K562 (cell line): ENCODE results near the gene TP73. TPM values are rescaled to one million over a fixed set of nuclear protein-coding genes. Genes with fewer than 3 reads are reported as not detected.

Experiments used
- BCOR ChIP-seq: fragments of 450-650 bp; IDR thresholded peaks from 2 replicates; pipeline ENCODE4 v1.6.1; 2016
- DEAF1 ChIP-seq: fragments of 450-650 bp; formaldehyde crosslinking; IDR thresholded peaks from 2 replicates; pipeline ENCODE4 v1.4.0; 2020; ENCODE audit warnings: mild to moderate bottlenecking, moderate library complexity
- L3MBTL2 ChIP-seq: fragments of 450-650 bp; IDR thresholded peaks from 2 replicates; pipeline ENCODE4 v1.6.1; 2016; ENCODE audit warnings: mild to moderate bottlenecking, moderate library complexity
- MCM3 ChIP-seq: fragments of 450-650 bp; IDR thresholded peaks from 2 replicates; pipeline ENCODE4 v1.6.1; 2016
- NR0B1 ChIP-seq: fragments of 450-650 bp; IDR thresholded peaks from one replicate; pipeline ENCODE4 v1.6.1; 2018; ENCODE audit warnings: mild to moderate bottlenecking, moderate library complexity; ENCODE audit not compliant: partially characterized antibody
- NR2C1 ChIP-seq, 2 experiments: fragments of 450-650 bp; IDR thresholded peaks; 2 replicates each; pipeline ENCODE4 v1.6.1; 2017; ENCODE audit warnings: mild to moderate bottlenecking in 2 of 2, antibody characterized with exemption in 1 of 2, inconsistent platforms in 1 of 2, missing compliant biosample characterization in 1 of 2, missing genetic modification characterization in 1 of 2
- SIN3A ChIP-seq, 2 experiments: fragments of 150-350 bp in 1 of 2; IDR thresholded peaks; 2 replicates each; pipeline ENCODE4 v1.6.1; 2011 to 2016; ENCODE audit warnings: borderline replicate concordance in 2 of 2, low read depth in 2 of 2, low read length in 2 of 2, mild to moderate bottlenecking in 2 of 2, moderate library complexity in 2 of 2; ENCODE audit not compliant: control insufficient read depth in 1 of 2
- TFAM ChIP-seq: fragments of 250-450 bp; sonication (Bioruptor Pico); conservative IDR thresholded peaks from 2 replicates; pipeline ENCODE4 v1.5.0; 2021; ENCODE audit warnings: mild to moderate bottlenecking, moderate library complexity
- ZNF79 ChIP-seq: fragments of 250-450 bp; sonication (Bioruptor Pico); IDR thresholded peaks from 2 replicates; pipeline ENCODE4 v1.4.0; 2020; ENCODE audit warnings: low read depth, mild to moderate bottlenecking, moderate library complexity
- polyA plus RNA-seq, 8 experiments: library from polyadenylated mRNA; depleted of rRNA in 4 of 8; stranded (reverse) in 5 of 8; unstranded in 3 of 8; fragments of >200 nt; fragmentation: Nextera tagmentation in 2 of 8; fragmentation: Illumina TruSeq in 1 of 8; extraction: Ambion mirVana in 2 of 8; extraction: Trizol in 1 of 8; gene quantifications; 2 replicates each; pipeline versions ENCODE4 v1.2.1 to v1.2.3, GENCODE V29; 2011 to 2014; ENCODE audit warnings: inconsistent platforms in 1 of 8, missing spikeins in 1 of 8
- total RNA-seq, 7 experiments: library from RNA; depleted of rRNA in 6 of 7; stranded (reverse); fragments of >200 nt in 6 of 7; fragmentation: Illumina TruSeq in 2 of 7; extraction: Trizol in 2 of 7; gene quantifications; 2 replicates each; pipeline versions ENCODE4 v1.2.1 to v1.2.3, GENCODE V29; 2011 to 2021; ENCODE audit warnings: low replicate concordance in 1 of 7
- TF ChIP-seq, protein P1 (sequence below): sonication (generic); formaldehyde crosslinking; IDR thresholded peaks from 2 replicates; pipeline ENCODE4 v1.8.1; 2023; ENCODE audit warnings: mild to moderate bottlenecking, missing genetic modification reagents, moderate library complexity
- TF ChIP-seq, protein P2 (sequence below), 2 experiments: fragments of 450-650 bp; formaldehyde crosslinking in 1 of 2; IDR thresholded peaks; 2 replicates each; pipeline versions ENCODE4 v1.4.0 to v1.6.1; 2014 to 2020; ENCODE audit warnings: mild to moderate bottlenecking in 2 of 2, borderline replicate concordance in 1 of 2, low read depth in 1 of 2
- TF ChIP-seq, protein P3 (sequence below): sonication (generic); formaldehyde crosslinking; IDR thresholded peaks from 2 replicates; pipeline ENCODE4 v1.8.1; 2023; ENCODE audit warnings: mild to moderate bottlenecking, missing genetic modification reagents

TP73 gene
- total and polyA plus RNA-seq, 9 of the 15 experiments (the other 6 are each of a cell fraction or from before 2014, with no cell fraction given), result 0.07 to 1.6 (median 0.40) TPM; not detected in 2

- TF ChIP-seq, protein P1, sequence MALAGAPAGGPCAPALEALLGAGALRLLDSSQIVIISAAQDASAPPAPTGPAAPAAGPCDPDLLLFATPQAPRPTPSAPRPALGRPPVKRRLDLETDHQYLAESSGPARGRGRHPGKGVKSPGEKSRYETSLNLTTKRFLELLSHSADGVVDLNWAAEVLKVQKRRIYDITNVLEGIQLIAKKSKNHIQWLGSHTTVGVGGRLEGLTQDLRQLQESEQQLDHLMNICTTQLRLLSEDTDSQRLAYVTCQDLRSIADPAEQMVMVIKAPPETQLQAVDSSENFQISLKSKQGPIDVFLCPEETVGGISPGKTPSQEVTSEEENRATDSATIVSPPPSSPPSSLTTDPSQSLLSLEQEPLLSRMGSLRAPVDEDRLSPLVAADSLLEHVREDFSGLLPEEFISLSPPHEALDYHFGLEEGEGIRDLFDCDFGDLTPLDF (CRISPR knock-in tag), result 0 out of 2 replicates have a peak, but pooled peaks have one; percentile 4
- TF ChIP-seq MCM3 (no peak), NR2C1 (IDR thresholded peaks at IDR 0.05) (no peak), NR2C1 (tag; IDR thresholded peaks at IDR 0.05) (no peak), SIN3A (IDR thresholded peaks at IDR 0.05; ENCODE audit: borderline replicate concordance in 2 of 2, control insufficient read depth in 1 of 2, low read depth in 2 of 2, low read length in 2 of 2) (no peak), DEAF1 (no peak), NR0B1 (no peak), BCOR (no peak), ZNF79 (CRISPR knock-in tag) (no peak), TFAM (CRISPR knock-in tag) (no peak), L3MBTL2 (peak; percentile 67)
- TF ChIP-seq, protein P2, sequence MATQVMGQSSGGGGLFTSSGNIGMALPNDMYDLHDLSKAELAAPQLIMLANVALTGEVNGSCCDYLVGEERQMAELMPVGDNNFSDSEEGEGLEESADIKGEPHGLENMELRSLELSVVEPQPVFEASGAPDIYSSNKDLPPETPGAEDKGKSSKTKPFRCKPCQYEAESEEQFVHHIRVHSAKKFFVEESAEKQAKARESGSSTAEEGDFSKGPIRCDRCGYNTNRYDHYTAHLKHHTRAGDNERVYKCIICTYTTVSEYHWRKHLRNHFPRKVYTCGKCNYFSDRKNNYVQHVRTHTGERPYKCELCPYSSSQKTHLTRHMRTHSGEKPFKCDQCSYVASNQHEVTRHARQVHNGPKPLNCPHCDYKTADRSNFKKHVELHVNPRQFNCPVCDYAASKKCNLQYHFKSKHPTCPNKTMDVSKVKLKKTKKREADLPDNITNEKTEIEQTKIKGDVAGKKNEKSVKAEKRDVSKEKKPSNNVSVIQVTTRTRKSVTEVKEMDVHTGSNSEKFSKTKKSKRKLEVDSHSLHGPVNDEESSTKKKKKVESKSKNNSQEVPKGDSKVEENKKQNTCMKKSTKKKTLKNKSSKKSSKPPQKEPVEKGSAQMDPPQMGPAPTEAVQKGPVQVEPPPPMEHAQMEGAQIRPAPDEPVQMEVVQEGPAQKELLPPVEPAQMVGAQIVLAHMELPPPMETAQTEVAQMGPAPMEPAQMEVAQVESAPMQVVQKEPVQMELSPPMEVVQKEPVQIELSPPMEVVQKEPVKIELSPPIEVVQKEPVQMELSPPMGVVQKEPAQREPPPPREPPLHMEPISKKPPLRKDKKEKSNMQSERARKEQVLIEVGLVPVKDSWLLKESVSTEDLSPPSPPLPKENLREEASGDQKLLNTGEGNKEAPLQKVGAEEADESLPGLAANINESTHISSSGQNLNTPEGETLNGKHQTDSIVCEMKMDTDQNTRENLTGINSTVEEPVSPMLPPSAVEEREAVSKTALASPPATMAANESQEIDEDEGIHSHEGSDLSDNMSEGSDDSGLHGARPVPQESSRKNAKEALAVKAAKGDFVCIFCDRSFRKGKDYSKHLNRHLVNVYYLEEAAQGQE (IDR thresholded peaks at IDR 0.05; ENCODE audit: borderline replicate concordance), result peak; percentile 3; the same call in 1 of the 2 replicates
- TF ChIP-seq, protein P2 (CRISPR knock-in tag; IDR thresholded peaks at IDR 0.05; ENCODE audit: low read depth), result no peak
- TF ChIP-seq, protein P3, sequence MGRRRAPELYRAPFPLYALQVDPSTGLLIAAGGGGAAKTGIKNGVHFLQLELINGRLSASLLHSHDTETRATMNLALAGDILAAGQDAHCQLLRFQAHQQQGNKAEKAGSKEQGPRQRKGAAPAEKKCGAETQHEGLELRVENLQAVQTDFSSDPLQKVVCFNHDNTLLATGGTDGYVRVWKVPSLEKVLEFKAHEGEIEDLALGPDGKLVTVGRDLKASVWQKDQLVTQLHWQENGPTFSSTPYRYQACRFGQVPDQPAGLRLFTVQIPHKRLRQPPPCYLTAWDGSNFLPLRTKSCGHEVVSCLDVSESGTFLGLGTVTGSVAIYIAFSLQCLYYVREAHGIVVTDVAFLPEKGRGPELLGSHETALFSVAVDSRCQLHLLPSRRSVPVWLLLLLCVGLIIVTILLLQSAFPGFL, result no peak
Measured at GRCh38 chr1:3776231-3776961, 124.1 kb downstream of the TP73 start (continued).
